HG03139 (cell line): ENCODE data around the gene PRR30.

Experiments used
- ATAC-seq: cut with Tn5 transposase; IDR thresholded peaks from one replicate; pipeline ENCODE4 v1.9.1; 2021; ENCODE audit not compliant: unreplicated experiment

Gene PRR30

DNA sequence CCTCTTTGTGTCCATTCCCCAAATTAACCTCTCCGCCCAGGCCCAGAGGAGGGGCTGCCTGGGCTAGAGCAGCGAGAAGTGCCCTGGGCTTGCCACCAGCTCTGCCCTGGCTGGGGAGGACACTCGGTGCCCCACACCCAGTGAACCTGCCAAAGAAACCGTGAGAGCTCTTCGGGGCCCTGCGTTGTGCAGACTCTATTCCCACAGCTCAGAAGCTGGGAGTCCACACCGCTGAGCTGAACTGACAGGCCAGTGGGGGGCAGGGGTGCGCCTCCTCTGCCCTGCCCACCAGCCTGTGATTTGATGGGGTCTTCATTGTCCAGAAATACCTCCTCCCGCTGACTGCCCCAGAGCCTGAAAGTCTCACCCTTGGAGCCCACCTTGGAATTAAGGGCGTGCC lies 39.2 kb downstream of the PRR30 start:
- ATAC-seq: no peak

DNA sequence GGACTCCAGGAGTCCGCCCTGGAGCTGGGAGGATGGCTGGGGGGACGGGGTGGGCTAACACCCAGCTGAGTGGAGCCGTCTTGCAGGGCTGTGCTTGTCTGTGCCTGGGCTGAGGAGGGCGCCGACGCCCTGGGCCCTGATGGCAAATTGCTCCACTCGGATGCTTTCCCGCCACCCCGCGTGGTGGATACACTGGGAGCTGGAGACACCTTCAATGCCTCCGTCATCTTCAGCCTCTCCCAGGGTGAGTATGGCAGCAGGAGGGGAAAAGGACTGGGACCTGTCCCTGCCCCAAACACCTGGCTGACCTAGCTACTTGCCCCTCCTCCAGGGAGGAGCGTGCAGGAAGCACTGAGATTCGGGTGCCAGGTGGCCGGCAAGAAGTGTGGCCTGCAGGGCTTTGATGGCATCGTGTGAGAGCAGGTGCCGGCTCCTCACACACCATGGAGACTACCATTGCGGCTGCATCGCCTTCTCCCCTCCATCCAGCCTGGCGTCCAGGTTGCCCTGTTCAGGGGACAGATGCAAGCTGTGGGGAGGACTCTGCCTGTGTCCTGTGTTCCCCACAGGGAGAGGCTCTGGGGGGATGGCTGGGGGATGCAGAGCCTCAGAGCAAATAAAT lies 39.8 kb downstream of the PRR30 start:
- ATAC-seq: no peak

DNA sequence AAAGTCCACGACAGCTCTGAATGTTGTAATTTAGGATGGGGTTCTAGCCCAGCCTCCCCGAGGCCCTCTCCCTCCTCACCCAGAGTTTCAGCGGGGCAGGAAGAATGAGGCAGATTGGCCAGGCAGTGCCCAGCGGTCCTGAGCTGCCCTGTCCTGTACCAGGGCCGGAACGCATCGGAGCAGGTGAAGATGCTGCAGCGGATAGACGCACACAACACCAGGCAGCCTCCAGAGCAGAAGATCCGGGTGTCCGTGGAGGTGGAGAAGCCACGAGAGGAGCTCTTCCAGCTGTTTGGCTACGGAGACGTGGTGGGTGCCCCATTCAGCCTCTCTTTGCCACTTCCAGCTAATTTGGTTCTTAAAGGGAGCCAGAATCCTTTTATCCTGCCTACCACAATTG lies 41.9 kb downstream of the PRR30 start:
- ATAC-seq: no peak

DNA sequence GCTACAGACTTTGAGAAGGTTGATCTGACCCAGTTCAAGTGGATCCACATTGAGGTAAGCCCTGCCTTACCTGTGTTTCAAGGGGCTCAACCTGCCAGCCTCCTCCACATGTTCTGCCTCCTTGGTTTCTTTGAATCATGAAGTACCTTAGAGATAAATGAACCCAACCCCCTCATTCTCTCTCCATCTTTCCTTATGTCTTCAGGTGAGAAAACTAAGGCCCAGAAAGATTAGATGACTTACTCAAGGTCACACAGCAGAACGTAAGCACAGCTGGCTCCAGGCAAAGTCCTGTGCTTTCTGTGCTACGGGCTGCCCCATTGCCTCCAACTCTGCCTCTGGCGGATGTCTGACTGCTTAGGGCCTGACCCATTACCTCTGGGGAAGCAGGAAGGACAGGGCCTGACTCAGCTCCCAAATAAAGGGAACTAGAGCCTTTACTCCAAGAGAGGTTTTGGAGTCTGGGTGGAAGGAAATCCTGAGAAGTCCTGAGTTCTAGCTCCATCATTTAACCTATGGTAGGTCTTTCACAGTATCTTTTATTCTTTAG lies 42.4 kb downstream of the PRR30 start:
- no peak for ATAC-seq

DNA sequence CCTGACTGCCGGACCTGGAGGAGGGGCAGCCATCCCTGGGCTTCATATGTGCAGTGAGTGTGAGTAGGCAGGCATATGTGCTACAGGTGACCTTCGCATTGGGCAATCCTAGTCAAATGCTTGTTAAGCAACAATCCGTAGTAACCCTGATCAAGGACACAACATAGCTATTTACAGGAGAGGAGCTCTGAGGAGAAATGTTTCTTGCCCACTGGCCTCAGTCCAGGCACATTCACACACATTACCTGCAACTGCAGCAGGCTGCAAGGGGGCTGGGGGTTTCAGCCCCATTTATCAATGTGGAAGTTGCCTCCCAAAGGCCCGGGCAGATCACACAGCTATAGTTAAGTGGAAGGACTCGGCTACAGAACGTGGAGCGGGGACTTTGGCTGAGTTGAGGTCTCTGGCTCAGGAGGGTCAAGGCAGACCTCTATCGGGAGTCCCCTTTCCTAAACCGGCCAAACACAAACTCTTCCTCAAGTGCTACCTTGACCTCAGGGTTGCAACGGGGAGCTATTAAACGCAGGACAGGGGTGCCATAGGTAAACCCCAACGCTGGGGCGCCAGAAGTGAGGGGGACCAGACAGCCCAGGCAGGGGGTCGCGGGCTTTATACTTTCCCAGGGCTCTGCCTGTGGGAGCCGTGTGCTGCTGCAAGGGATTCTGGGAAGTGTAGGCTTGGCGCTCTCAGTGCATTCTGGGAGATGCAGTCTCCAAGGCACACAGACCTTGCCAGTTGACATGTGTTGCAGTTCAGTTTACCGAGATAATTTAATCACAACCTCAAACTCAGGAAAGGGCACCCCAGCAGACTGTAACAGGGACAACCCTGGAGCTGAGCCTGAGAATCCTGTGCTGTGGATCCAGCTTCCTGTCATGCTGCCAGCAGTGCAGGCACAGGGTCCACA lies 43.2 kb downstream of the PRR30 start:
- no peak for ATAC-seq

DNA sequence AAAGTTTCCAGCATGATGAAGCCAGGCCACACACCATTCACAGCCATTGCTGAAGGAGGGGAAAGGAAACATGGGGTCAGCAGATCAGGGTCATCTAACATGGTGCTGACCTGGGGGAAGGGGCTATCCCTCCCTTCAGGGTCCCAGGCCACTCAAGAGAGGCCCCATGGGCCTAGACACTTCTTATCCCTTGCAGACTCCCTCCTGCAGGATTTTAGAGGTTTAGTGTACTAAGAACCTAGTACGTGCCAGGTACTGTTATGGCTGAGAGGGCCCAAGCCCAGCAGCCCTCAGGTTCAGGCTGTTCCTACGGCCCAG lies 43.8 kb downstream of the PRR30 start:
- no peak for ATAC-seq

DNA sequence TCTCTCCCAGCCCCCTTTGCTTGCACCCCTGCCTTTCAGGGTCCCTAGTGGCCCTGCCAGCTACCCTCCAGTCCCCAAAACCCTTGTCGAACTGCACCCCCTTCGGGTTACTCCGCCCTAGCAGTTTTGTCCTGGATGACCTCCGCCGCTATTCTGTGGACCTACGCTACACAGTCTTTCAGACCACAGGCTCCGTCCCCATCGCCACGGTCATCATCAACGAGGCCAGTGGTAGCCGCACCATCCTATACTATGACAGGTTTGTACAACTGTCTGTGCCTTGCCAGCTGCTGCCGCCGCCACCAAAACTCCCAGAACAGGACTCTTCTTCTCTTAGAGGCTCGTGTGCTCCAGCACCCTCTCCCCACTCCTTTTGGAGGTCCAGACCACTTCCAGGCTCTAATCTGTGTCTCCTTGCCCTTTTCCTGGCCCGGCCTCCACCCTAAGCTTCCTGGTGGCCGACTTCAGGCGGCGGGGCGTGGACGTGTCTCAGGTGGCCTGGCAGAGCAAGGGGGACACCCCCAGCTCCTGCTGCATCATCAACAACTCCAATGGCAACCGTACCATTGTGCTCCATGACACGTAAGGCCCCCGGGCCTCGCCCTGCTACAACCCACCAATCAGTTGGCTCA lies 44.7 kb downstream of the PRR30 start:
- ATAC-seq: no peak

DNA sequence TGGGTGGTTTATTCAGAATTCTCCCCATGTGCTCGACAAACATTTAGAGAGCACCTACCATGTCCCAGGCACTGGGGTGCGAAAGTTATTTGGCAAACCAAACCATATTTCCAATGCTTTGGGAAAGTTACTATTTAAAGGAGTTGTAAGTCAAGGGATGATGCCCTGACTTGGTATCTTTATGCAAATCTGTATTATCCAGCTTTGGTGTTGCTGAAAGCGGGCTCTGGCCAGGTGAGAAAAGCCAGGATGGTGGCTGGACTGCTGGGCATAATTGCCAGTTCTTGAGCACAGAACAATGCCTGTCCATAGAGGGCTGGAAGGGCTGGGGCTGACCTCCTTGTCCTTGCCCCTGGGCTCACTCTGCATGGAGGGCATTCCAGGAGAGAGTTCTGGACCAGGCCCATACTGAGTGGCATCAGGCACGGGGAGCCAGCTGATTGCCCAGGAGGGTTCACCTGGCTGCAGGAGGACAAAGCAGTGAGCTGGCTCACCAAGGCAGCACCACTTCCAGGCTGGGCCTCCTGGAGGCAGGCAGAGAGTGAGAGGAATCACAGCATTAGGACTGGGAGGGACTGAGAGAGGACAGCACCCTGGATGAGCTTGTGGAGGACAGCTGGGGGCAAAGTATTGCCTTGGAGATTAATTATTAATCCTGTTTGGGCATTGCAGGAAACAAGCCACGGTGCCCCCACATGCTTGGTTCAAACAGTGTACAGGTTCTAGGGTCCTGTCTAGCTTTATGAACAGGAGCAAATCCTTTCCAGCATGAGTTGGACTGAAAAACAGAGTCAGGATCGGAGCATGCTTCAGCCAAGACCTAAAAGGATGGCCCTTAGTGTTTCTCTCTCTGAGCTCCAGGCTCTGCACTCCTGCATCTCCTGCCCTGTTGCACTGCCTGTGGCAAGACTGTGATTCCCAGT lies 45.5 kb downstream of the PRR30 start:
- ATAC-seq: no peak

DNA sequence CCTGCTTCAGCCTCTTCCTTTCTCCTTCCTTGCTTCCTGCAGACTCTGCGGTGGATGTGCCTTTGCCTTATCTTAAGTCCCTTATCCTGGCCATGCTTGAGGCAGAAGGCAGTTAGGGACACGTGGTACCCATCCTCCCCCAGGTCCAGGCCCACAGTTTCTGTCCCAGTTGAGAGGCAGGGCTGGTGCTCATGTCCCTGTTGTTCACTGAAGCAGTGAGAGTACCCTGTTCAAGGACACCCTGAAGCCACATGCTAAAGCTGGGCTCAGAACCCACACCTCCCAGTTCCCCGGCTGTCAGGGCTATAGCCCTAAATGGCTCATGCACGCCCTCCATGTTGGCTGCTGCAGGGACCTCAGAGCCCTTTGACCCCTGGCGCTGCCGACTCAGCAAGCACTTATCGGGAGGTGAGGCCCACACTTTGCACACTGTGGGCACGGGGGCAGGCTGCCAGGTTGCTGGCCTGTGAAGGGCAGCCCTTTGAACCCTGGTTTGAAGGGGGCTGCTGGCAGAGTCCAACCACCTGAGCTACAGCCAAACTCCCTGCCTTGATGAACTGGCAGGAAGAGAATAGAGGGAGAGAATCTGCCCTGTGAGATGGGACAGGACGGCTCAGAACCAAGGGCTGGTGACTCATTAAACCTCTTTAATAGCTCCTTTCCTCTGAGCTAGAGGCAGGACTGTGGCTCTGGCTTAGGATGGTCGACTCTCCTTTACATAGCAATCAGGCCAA lies 46.3 kb downstream of the PRR30 start:
- no peak for ATAC-seq

DNA sequence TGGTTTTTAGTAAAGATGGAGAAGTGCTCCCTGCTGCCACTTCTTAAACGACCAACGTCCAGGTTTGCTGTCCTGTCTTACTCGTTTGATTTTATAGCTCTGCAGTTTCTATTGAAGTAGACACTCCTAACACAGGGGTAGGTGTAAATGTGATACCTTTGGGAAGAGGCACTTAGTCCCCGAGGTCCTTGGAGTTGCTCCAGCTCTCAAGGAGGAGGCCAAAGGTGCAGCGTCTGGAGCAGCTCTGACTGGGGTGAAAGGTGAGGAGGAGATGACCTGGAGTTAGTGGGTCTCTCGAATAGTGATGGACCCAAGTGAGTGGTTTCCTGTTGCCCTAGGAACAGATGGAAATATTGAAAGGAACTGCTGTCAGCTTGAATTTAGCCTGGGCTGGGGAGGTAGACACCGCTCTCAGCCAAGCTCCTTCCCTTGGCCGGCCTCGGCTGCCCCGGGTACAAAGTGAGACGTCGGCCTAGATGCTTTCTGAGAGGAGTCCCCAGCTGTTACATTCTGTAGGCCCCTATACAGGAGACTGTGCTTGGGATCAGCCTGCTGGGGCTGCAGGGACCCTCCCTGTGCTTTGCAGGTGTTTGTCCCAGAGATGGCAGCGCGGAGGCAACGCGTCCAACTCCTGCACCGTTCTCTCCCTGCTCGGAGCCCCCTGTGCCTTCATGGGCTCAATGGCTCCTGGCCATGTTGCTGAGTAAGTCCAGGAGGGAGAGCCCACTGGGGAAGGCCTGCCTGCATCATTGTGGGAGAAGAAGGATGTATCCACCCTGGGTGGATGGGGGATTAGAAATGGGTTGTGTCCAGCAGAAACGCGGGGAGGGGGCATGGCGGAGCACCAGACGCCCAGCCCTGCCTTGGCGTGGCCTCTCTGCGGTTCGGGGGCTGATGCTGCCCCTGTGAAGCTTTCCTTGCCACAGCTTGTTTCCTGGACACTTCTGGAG lies 47.2 kb downstream of the PRR30 start:
- no peak for ATAC-seq

DNA sequence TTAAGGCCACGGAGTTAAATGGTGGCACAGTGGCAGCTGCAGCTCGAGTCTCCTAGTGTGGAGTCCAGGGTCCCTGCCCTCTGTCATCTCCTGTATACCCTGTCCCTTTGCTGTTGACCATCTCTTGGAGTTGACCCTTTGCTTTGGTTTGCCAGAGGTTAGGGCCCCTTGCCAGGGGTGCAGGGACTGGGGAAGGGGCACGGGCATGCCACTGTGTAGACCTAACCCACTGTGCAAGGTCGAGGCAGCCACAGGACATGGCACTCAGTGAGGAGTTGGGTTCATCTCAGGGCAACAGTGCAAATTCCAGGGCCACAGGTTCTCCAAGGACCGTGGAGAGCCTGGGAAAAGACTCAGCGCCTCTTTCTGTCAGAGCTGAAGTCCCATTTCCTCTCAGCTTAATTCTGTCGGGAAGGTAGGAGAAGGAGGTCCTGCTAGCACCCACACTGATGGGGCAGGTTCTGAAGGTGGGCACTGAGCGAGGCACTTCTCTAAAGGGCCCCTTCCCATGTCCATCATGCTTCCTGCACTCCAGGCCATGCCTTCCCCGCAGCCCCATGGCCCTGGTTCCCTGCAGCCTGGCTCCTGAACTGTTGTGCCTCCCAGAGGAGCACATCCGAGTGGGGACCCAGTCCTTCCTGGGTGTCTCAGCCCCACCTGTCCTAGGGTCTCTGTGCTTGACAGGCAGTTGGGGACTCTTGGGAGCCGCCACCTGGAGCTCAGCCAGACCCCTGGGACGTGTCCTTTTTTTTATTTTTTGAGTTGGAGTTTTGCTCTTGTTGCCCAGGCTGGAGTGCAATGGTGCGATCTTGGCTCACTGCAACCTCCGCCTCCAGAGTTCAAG lies 49.9 kb downstream of the PRR30 start:
- ATAC-seq: no peak

DNA sequence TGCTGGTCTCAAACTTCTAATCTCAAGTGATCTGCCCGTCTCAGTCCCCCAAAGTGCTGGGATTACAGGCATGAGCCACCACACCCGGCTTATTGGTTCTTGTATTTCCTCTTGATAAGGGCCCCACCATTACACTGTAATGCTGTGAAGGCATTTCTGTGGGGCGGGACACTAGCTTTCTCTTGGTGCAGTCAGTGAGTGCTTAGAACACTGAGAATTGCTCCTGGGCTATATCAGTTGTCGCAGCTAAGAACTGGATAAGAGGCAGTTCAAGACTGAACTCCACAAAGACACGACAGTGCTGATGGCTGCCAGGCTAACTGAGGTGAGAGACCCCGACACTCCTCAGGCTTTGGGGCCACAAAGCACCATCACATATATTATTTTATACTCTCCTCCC lies 50.6 kb downstream of the PRR30 start:
- ATAC-seq: no peak

DNA sequence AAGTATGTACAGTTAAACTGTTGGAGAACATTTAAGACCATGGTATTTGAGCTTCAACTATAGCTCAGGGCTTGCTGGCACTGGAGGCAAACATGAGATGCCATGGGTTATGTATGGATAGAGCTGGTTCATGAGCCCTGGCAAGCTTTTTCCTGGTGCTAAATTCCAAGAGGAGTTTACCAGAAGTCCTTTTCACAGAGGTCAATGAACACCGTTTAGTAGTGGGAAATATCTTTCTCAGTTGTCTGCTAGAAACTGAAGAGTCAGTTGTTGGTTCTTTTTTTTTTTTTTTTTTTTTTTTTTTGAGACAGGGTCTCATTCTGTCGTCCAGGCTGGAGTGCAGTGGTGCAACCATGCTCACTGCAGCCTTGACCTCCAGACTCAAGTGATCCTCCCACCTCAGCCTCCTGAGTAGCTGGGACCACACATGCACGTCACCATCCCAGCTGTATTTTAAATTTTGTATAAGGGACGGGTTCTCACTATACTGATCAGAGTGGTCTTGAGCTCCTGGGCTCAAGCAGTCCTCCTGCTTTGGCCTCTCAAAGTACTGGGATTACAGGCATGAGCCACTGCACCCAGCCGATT lies 51.3 kb downstream of the PRR30 start:
- ATAC-seq: no peak
